ENCODE measurements around the gene CELSR1.

DNA sequence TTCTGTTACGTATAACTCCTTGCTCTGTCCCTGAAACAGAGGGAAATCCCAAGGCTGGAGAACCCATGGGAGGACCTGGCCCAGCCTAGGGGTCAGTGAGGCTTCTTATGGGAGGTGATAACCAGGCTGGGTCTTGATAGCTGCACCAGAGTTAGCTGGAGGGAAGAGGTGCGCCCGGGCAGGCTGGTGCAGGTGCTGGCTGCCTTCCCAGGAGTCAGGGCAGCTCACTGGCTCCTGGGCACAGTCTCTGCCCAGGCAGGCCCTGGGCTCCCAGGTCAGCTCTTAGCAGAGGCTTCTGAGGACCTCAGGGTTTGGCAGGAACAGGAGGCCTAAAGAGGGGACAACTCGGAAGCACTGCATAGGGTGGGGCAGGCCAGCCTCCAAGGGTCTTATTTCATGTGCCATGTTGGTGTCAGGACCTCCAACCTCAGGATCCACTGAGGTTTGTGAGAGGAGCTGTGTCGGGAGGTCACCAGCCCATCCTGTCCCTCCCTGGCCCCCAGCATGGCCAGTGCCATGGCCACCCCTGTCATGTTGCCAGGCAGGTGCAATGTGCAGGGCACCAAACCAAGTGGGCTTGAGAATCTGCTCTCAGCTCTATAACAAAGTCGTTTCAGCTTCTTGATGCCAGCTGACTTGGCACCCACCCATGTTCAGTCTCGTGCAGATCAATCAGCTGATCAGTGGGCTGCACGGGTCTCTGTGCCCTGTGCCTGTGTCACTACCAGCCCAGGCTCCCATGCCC lies 20.5 kb upstream of the CELSR1 start:
- TF ChIP-seq, protein P1, sequence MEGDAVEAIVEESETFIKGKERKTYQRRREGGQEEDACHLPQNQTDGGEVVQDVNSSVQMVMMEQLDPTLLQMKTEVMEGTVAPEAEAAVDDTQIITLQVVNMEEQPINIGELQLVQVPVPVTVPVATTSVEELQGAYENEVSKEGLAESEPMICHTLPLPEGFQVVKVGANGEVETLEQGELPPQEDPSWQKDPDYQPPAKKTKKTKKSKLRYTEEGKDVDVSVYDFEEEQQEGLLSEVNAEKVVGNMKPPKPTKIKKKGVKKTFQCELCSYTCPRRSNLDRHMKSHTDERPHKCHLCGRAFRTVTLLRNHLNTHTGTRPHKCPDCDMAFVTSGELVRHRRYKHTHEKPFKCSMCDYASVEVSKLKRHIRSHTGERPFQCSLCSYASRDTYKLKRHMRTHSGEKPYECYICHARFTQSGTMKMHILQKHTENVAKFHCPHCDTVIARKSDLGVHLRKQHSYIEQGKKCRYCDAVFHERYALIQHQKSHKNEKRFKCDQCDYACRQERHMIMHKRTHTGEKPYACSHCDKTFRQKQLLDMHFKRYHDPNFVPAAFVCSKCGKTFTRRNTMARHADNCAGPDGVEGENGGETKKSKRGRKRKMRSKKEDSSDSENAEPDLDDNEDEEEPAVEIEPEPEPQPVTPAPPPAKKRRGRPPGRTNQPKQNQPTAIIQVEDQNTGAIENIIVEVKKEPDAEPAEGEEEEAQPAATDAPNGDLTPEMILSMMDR (IDR thresholded peaks at IDR 0.05) = no peak
- TF ChIP-seq POLR2A (IDR thresholded peaks at IDR 0.05) = no peak

Data from lower leg skin (tissue), 3 donors.